CD4-positive, alpha-beta memory T cell (primary cell): ENCODE measurements around the gene AGAP1. TPM values are rescaled to one million over a fixed set of nuclear protein-coding genes. Genes with fewer than 3 reads are reported as not detected.

ENCODE experiments used
- CTCF ChIA-PET: fragments of 350-600 bp; sonication (Branson Sonifier 250); formaldehyde crosslinking; loops from one replicate; lab custom pipeline; 2021; ENCODE audit warnings: inconsistent platforms; ENCODE audit not compliant: partially characterized antibody; lab: Charles Lee
- POLR2A ChIA-PET: fragments of 350-600 bp; sonication (Branson Sonifier 250); formaldehyde crosslinking; loops from one replicate; lab custom pipeline; 2021; ENCODE audit not compliant: partially characterized antibody; lab: Charles Lee
- DNase-seq, 5 donors: peaks; one replicate each; pipeline versions ENCODE4 v3.0.0 to v3.0.0-alpha.2; 2020 to 2022; ENCODE audit warnings: mixed read lengths in 1 of 5
- H3K27ac ChIP-seq: one replicate; pipeline ENCODE4 v1.7.0; 2013; ENCODE audit warnings: low read depth, low read length
- H3K27me3 ChIP-seq: 2 replicates; pipeline ENCODE4 v1.7.0; 2013; ENCODE audit warnings: mild to moderate bottlenecking, low read length, moderate library complexity; ENCODE audit not compliant: insufficient read depth
- H3K36me3 ChIP-seq: 2 replicates; pipeline ENCODE4 v1.7.0; 2013; ENCODE audit warnings: mild to moderate bottlenecking, low read length, moderate library complexity; ENCODE audit not compliant: insufficient read depth
- H3K4me1 ChIP-seq: 2 replicates; pipeline ENCODE4 v1.7.0; 2013; ENCODE audit warnings: mild to moderate bottlenecking, low read length, moderate library complexity; ENCODE audit not compliant: insufficient read depth
- H3K4me3 ChIP-seq, 2 donors: one replicate each; pipeline ENCODE4 v1.7.0; 2013; ENCODE audit warnings: low read length in 2 of 2, mild to moderate bottlenecking in 1 of 2
- H3K9me3 ChIP-seq, 2 donors: one replicate each; pipeline ENCODE4 v1.7.0; 2013; ENCODE audit warnings: low read length in 2 of 2, control low read depth in 1 of 2; ENCODE audit not compliant: control insufficient read depth in 1 of 2
- H3K27ac Mint-ChIP-seq, 7 donors: one replicate each; pipeline ENCODE4 v1.8.0; 2020 to 2021; ENCODE audit warnings: mixed read lengths in 7 of 7, mild to moderate bottlenecking in 6 of 7, inconsistent platforms in 3 of 7, moderate library complexity in 3 of 7
- H3K27me3 Mint-ChIP-seq, 2 donors: one replicate each; pipeline ENCODE4 v1.8.0; 2020 to 2021; ENCODE audit warnings: mixed read lengths in 2 of 2
- H3K36me3 Mint-ChIP-seq, 2 donors: one replicate each; pipeline ENCODE4 v1.8.0; 2020 to 2021; ENCODE audit warnings: mixed read lengths in 2 of 2, inconsistent platforms in 1 of 2, mild to moderate bottlenecking in 1 of 2
- H3K4me1 Mint-ChIP-seq, 4 donors: one replicate each; pipeline ENCODE4 v1.8.0; 2020 to 2021; ENCODE audit warnings: mixed read lengths in 4 of 4, mild to moderate bottlenecking in 1 of 4
- H3K4me3 Mint-ChIP-seq, 8 donors: one replicate each; pipeline ENCODE4 v1.8.0; 2020 to 2021; ENCODE audit warnings: mixed read lengths in 8 of 8, mild to moderate bottlenecking in 7 of 8, moderate library complexity in 6 of 8, inconsistent platforms in 3 of 8
- H3K9me3 Mint-ChIP-seq, 8 donors: one replicate each; pipeline ENCODE4 v1.8.0; 2020 to 2021; ENCODE audit warnings: mixed read lengths in 8 of 8, mild to moderate bottlenecking in 5 of 8, inconsistent platforms in 3 of 8, moderate library complexity in 1 of 8
- intact Hi-C: fragments of 100-400 bp; cut with micrococcal nuclease; formaldehyde crosslinking; loops from one replicate; pipeline ENCODE4 v1.15.1; 2023
- polyA plus RNA-seq, 2 donors: library from polyadenylated mRNA; unstranded; fragments of 300-500 nt; fragmentation: Illumina TruSeq; gene quantifications; one replicate each; pipeline ENCODE4 v1.2.3, GENCODE V29; 2021
- total RNA-seq, 2 experiments: library from RNA; stranded (reverse); gene quantifications; one replicate each; pipeline ENCODE4 v1.2.3, GENCODE V29; 2021

AGAP1 gene
- total and polyA plus RNA-seq, 4 experiments from 2014 or later: 0.24 to 2.9 (median 1.9) TPM

DNA sequence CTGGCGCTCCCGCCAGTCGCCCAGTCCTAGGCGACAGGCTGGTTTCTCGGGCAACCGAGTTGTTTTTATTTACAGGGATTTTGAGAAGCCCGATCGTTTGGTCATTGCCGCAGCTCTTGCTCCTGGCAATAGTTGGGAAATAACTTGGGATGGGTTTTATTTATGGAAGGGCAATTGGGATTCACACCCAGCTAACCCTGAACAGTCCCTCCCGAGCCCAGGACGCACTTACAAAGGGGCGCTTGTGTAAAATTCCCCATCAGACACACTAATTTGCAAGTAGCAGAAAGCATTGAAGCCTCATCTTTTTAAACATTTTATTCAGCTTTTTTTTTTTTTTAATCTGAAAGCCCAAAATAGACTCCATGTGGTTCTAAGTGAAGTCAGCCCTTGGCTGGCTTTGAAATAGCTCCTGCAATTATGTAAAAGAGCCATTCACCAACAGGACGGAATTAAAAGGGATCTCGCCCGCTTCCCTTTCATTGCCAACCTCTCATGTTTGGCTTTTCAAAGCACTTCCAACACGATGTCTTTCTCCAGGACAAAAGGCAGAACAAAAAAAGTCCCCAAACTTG is 677.9 kb downstream of the AGAP1 start:
- H3K27me3 Mint-ChIP-seq: peaks cover 54 to 55% of the 10 kb centered on the region in 2 donors
- intact Hi-C loops: no loop called here
- Histone ChIP-seq H3K9me3 (no peaks in the 10 kb centered on the region), H3K4me3 (no peak overlapping the region), H3K27me3 (peaks cover 26% of the 10 kb centered on the region), H3K36me3 (no peaks in the 10 kb centered on the region), H3K4me1 (no peaks in the 10 kb centered on the region), H3K27ac (no peak overlapping the region)
- peaks cover 3 to 22% (median 8%) of the 10 kb centered on the region in 4 donors for H3K4me1 Mint-ChIP-seq
- ChIA-PET POLR2A (no interaction called here), CTCF (no interaction called here)
- peaks cover 0 to 3% (median 0%) of the 10 kb centered on the region in 8 donors for H3K9me3 Mint-ChIP-seq
- DNase-seq: no peak
- no peak overlapping the region for H3K27ac Mint-ChIP-seq
- H3K36me3 Mint-ChIP-seq: peaks cover 0 to 2% of the 10 kb centered on the region in 2 donors
- H3K4me3 Mint-ChIP-seq: no peak overlapping the region

DNA sequence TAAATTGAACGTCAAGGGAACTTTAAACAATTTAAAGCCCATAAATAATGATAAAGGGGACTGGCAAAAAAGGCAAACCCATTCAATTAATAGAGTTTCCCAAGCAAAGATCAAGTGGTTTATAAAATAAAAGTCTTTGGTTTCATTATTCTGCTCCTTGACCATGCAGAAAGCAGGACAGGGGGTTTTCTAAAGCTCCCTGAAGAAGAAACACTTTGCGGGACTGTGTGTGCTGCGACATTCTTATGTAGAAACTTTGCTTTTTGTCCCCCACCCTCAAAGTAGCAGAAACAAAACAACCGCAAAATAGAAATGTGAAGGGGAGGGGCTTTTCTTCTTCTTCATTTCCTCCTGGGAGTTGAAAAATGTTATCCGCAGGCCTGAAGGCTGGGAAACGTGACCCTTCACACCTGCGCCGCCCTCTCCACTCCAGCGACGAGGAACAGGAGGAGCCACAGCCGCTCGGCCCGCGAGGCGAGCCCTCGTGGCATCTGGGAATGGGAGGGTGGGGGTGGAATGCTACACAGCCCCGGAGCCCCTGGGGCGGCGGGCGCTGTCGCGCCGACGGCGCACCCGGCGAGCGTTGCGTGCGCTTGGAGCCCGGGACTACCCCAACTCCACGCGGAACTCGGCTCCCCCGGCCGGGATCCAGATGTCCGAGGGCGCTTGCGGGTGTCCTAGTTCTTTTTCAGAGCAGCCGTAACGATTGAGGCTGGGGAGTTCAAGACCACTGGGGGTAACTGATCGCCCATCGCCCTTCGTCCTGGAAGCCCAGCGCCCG is 678.6 kb downstream of the AGAP1 start:
- peaks cover 0 to 3% (median 0%) of the 10 kb centered on the region in 8 donors for H3K9me3 Mint-ChIP-seq
- no peak for DNase-seq
- Histone ChIP-seq H3K27me3 (peaks cover 26% of the 10 kb centered on the region), H3K4me1 (no peaks in the 10 kb centered on the region), H3K4me3 (no peak overlapping the region), H3K27ac (no peak overlapping the region), H3K9me3 (no peaks in the 10 kb centered on the region), H3K36me3 (no peaks in the 10 kb centered on the region)
- ChIA-PET POLR2A (no interaction called here), CTCF (no interaction called here)
- H3K27me3 Mint-ChIP-seq: peaks cover 54 to 57% of the 10 kb centered on the region in 2 donors
- H3K27ac Mint-ChIP-seq: no peak overlapping the region
- intact Hi-C loops: no loop called here
- H3K4me3 Mint-ChIP-seq: no peak overlapping the region
- H3K36me3 Mint-ChIP-seq: peaks cover 0 to 2% of the 10 kb centered on the region in 2 donors
- H3K4me1 Mint-ChIP-seq: peaks cover 2 to 21% (median 7%) of the 10 kb centered on the region in 4 donors

DNA sequence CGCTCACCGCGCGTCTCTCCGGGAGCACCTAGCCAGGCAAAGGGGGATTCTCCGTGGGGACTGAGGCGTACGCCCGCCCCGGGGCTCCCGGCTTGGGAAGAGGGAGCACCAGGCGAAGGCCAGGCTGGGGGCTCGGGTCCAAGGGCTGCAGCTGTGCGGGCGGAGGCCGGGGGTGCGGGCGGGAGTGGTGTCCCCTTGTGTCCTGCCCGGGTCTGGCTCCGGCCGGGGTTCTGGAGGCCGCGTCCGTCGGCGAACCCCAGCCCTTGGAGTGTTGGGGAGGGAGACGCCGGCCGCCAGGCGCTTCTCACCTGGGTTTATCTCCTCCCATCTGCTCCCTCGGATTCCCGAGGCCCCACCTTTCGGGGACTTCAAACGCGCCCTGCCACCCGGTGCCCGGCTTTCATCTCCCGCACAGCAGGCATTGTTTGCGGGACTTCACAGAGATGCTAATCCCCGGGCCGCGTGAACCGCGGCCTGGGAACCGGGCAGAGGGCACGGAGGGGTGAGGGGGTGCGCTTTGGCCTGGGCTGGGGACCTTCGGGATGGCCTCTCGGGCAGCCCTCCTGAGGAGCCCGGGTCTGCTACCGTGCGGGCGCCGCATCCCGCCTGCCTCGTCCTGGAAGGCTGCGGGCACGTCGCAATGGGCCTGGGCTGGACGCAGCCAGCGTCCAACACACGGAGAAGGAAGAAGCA is 679.3 kb downstream of the AGAP1 start:
- H3K4me1 ChIP-seq: peaks cover 2% of the 10 kb centered on the region
- Mint-ChIP-seq H3K27ac (no peak overlapping the region), H3K27me3 (peaks cover 54 to 58% of the 10 kb centered on the region in 2 donors), H3K4me3 (no peak overlapping the region), H3K4me1 (peaks cover 2 to 21% (median 7%) of the 10 kb centered on the region in 4 donors), H3K9me3 (peaks cover 0 to 3% (median 0%) of the 10 kb centered on the region in 8 donors), H3K36me3 (peaks cover 0 to 2% of the 10 kb centered on the region in 2 donors)
- peaks cover 30% of the 10 kb centered on the region for H3K27me3 ChIP-seq
- H3K9me3 ChIP-seq: no peaks in the 10 kb centered on the region
- ChIA-PET CTCF (no interaction called here), POLR2A (no interaction called here)
- no peak overlapping the region for H3K27ac ChIP-seq
- no peak for DNase-seq
- no peaks in the 10 kb centered on the region for H3K36me3 ChIP-seq
- intact Hi-C loops: no loop called here
- H3K4me3 ChIP-seq: no peak overlapping the region

DNA sequence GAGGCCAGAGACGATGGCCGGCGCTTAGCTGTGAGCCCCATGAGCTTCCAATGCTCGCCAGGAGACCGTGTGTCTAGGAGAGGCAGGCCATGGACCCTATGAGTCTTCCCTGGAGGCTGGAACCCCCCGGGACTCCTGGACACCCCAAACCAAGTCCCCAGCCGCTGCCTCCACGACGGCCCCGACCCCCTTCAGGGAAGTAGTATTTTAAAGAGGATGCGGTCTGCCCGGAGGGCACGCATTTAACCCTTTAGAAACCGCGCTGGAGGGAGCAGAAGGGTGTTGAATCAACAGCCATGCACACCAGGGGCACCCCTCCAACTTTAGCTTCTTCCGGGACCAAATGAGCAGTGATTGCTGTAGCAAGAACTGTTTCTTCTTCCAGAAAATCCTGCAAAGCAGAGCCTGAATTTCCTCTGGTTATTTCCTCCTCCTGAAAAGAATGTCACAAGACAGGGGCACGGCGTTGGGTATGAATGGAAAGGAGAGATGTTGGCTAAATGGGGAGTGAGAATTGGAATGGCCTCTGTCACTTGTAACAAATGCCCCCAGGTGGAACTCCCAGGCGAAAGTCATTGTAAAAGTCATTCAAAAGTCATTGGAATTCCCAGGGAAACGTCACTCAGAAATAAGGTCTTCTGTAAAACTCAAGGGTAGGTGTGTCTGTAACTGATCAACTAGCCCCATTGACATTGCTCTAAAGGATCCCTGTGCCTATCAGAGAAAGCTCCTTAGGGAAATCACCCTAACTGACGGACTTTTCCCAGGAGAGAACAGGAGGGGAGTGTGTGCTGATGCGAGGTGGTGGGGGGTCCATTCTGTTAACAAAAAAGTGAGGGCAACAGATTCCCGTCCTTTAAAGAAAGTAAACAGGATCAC is 680.1 kb downstream of the AGAP1 start:
- CTCF ChIA-PET: no interaction called here

DNA sequence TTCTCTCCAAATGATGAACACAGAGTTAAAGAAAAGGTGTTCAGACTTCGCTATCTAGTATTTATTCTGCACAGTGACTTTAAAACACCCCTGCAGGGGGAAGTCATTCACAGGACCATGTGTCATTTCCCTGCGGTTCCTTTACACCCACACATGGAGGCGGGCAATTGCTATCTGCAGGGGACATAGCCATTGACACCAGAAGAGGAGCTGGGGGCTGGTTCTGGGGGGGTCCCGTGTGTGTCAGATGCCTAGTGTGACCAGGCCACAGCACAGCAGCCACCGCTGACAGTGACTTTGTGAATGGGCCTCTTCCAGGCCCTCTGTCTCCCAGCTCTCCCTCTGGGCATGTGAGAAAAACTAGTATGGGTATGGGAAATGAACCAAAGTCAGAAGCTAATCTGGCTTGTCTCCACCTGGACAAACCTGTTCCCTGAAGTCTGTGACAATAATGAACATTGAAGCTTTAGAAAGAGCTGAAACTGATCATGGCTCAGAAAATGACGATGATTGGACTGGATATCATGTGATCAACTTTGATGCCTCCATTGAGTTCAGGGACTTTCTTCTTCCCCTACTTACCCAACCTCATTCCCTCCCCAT is 681.8 kb downstream of the AGAP1 start:
- Histone ChIP-seq H3K9me3 (no peaks in the 10 kb centered on the region), H3K36me3 (no peaks in the 10 kb centered on the region), H3K4me1 (peaks cover 14% of the 10 kb centered on the region), H3K4me3 (no peak overlapping the region), H3K27ac (no peak overlapping the region), H3K27me3 (peaks cover 33% of the 10 kb centered on the region)
- H3K4me3 Mint-ChIP-seq: peak overlapping the region in 1 of 8 donors; percentile 18
- intact Hi-C loops: no loop called here
- peak overlapping the region in 1 of 7 donors; percentile 34 for H3K27ac Mint-ChIP-seq
- no peaks in the 10 kb centered on the region for H3K36me3 Mint-ChIP-seq
- H3K27me3 Mint-ChIP-seq: peaks cover 50 to 58% of the 10 kb centered on the region in 2 donors
- peaks cover 0 to 3% (median 0%) of the 10 kb centered on the region in 8 donors for H3K9me3 Mint-ChIP-seq
- POLR2A ChIA-PET: no interaction called here
- DNase-seq: no peak
- CTCF ChIA-PET: interaction anchor here (0.7 to 1.5 kb wide), 3 partner anchors 12 to 396 kb away, joined by 3 to 4 read pairs (median 4); no protein-coding TSS in a partner anchor
- peaks cover 3 to 27% (median 10%) of the 10 kb centered on the region in 4 donors for H3K4me1 Mint-ChIP-seq

More for the DNA sequence above, 680.1 kb downstream of the AGAP1 start:
- Mint-ChIP-seq H3K27ac (peak overlapping the region in 2 of 7 donors; percentile 31 to 41), H3K9me3 (peaks cover 0 to 3% (median 0%) of the 10 kb centered on the region in 8 donors), H3K4me3 (no peak overlapping the region), H3K27me3 (peaks cover 57 to 60% of the 10 kb centered on the region in 2 donors), H3K36me3 (peaks cover 0 to 2% of the 10 kb centered on the region in 2 donors), H3K4me1 (peaks cover 3 to 21% (median 13%) of the 10 kb centered on the region in 4 donors)
- Histone ChIP-seq H3K27me3 (peaks cover 32% of the 10 kb centered on the region), H3K36me3 (no peaks in the 10 kb centered on the region), H3K27ac (no peak overlapping the region), H3K4me3 (no peak overlapping the region), H3K9me3 (no peaks in the 10 kb centered on the region), H3K4me1 (peaks cover 9% of the 10 kb centered on the region)
- intact Hi-C loops: no loop called here
- DNase-seq: no peak
- POLR2A ChIA-PET: no interaction called here

DNA sequence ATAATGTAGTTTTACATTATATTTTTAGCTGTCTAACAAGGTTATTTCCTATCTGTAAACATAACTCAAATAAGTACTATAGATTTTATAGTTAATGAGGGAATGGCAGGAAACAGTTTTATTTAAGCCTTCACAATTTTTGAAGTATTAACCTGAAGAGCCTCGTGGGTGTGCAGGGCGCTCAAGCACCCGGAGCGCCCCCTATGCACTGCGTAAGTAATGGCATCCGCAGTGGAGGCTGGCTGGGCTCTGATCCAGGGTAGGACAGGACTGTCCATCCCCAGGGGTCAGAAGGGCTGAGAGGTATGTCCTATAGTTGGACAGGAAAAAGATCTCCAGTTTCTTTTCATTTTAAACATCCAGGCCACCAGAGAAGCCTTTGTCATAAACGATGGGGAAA is 682.6 kb downstream of the AGAP1 start:
- intact Hi-C loops: no loop called here
- no peaks in the 10 kb centered on the region for H3K36me3 Mint-ChIP-seq
- CTCF ChIA-PET: interaction anchor here (0.7 to 1.5 kb wide), 3 partner anchors 11 to 397 kb away, joined by 3 to 4 read pairs (median 4); no protein-coding TSS in a partner anchor
- H3K27me3 Mint-ChIP-seq: peaks cover 47 to 59% of the 10 kb centered on the region in 2 donors
- H3K4me1 ChIP-seq: peaks cover 14% of the 10 kb centered on the region
- peaks cover 0 to 24% (median 9%) of the 10 kb centered on the region in 4 donors for H3K4me1 Mint-ChIP-seq
- H3K27ac ChIP-seq: no peak overlapping the region
- H3K9me3 ChIP-seq: no peaks in the 10 kb centered on the region
- no peak overlapping the region for H3K4me3 ChIP-seq
- no peak for DNase-seq
- peaks cover 0 to 3% (median 0%) of the 10 kb centered on the region in 8 donors for H3K9me3 Mint-ChIP-seq
- POLR2A ChIA-PET: no interaction called here
- H3K36me3 ChIP-seq: no peaks in the 10 kb centered on the region
- H3K27ac Mint-ChIP-seq: no peak overlapping the region
- H3K27me3 ChIP-seq: peaks cover 41% of the 10 kb centered on the region
- H3K4me3 Mint-ChIP-seq: peak overlapping the region in 2 of 8 donors; percentile 39 to 55
